Thyroid gland (tissue), 4 donors: ENCODE data around the gene ZFP36L1. TPM values are rescaled to one million over a fixed set of nuclear protein-coding genes. Genes with fewer than 3 reads are reported as not detected.

ENCODE experiments used
- DNase-seq, 2 donors: peaks; one replicate each; pipeline ENCODE4 v3.0.0-alpha.2; 2019
- H3K27ac ChIP-seq, 3 donors: fragments of 200-600 bp; sonication (generic); 1 replicate in 2 of 3; 2 replicates in 1 of 3; pipeline ENCODE4 v1.5.1; 2016 to 2019; ENCODE audit warnings: mild to moderate bottlenecking in 1 of 3, moderate library complexity in 1 of 3
- H3K27me3 ChIP-seq: fragments of 200-600 bp; sonication (generic); one replicate; pipeline ENCODE4 v1.5.1; 2019
- H3K36me3 ChIP-seq, 2 donors: fragments of 200-600 bp; sonication (generic); one replicate each; pipeline ENCODE4 v1.5.1; 2016 to 2019
- H3K4me1 ChIP-seq, 2 donors: fragments of 200-600 bp; sonication (generic); one replicate each; pipeline ENCODE4 v1.5.1; 2017 to 2019
- H3K4me3 ChIP-seq, 3 donors: fragments of 200-600 bp; sonication (generic); replicated peaks in 1 of 3; 1 replicate in 2 of 3; 2 replicates in 1 of 3; pipeline ENCODE4 v1.5.1; 2016; ENCODE audit warnings: mild to moderate bottlenecking in 1 of 3
- H3K9me3 ChIP-seq: fragments of 200-600 bp; sonication (generic); one replicate; pipeline ENCODE4 v1.5.1; 2017
- CTCF ChIP-seq, 6 experiments: fragments of 200-600 bp in 3 of 6; fragments of 450-650 bp in 3 of 6; sonication (generic) in 3 of 6; IDR thresholded peaks; one replicate each; pipeline ENCODE4 v1.5.1; 2016 to 2019; ENCODE audit warnings: antibody characterized with exemption in 6 of 6, mild to moderate bottlenecking in 2 of 6, inconsistent platforms in 1 of 6, moderate library complexity in 1 of 6
- POLR2A ChIP-seq, 2 donors: fragments of 450-650 bp; IDR thresholded peaks; one replicate each; pipeline ENCODE4 v1.6.1; 2017; ENCODE audit warnings: antibody characterized with exemption in 2 of 2, mild to moderate bottlenecking in 2 of 2, moderate library complexity in 1 of 2
- WGBS, 2 donors: methylation state at CpG; one replicate each; pipeline ENCODE4 v1.1.5; 2017; 5-methylcytosine and 5-hydroxymethylcytosine counted together
- intact Hi-C: fragments of 100-400 bp; cut with DNase I; formaldehyde crosslinking; loops from one replicate; pipeline ENCODE4 v1.15.1; 2023
- total RNA-seq, 4 donors: library from RNA; depleted of rRNA; stranded (reverse); fragments of >200 nt; gene quantifications; one replicate each; pipeline ENCODE4 v1.2.3, GENCODE V29; 2016

The ZFP36L1 gene
- total RNA-seq, 4 donors from 2014 or later = 96.9 to 274 (median 127) TPM

- TF ChIP-seq CTCF (IDR thresholded peaks at IDR 0.05) (no peak), POLR2A (IDR thresholded peaks at IDR 0.05) (no peak)
- intact Hi-C loops = no loop called here
- H3K27ac ChIP-seq = no peak overlapping the region
- no peaks in the 10 kb centered on the region for H3K27me3 ChIP-seq
- no peak for DNase-seq
- no peaks in the 10 kb centered on the region for H3K36me3 ChIP-seq
- 86 to 95% methylated on average over 10 of the region's 10 CpGs for WGBS, 2 donors
- no peaks in the 10 kb centered on the region for H3K9me3 ChIP-seq
- H3K4me1 ChIP-seq = peaks cover 0 to 18% of the 10 kb centered on the region in 2 donors
- no peak overlapping the region for H3K4me3 ChIP-seq
Observed at GRCh38 chr14:68748260-68748659, 44.6 kb downstream of the ZFP36L1 start.

- Histone ChIP-seq H3K9me3 (no peaks in the 10 kb centered on the region), H3K4me3 (no peak overlapping the region), H3K27ac (no peak overlapping the region), H3K27me3 (no peaks in the 10 kb centered on the region), H3K4me1 (peaks cover 0 to 18% of the 10 kb centered on the region in 2 donors), H3K36me3 (no peaks in the 10 kb centered on the region)
- peak in 1 of 2 donors; percentile 30 for DNase-seq
- WGBS, 2 donors = 70 to 92% methylated on average over 5 of the region's 5 CpGs
- no peak for TF ChIP-seq CTCF (IDR thresholded peaks at IDR 0.05)
- no peak for TF ChIP-seq POLR2A (IDR thresholded peaks at IDR 0.05)
- intact Hi-C loops = no loop called here
Observed at GRCh38 chr14:68747393-68747792, 45.5 kb downstream of the ZFP36L1 start.

- Histone ChIP-seq H3K4me3 (no peak overlapping the region), H3K27me3 (no peaks in the 10 kb centered on the region), H3K4me1 (peaks cover 0 to 14% of the 10 kb centered on the region in 2 donors), H3K27ac (no peak overlapping the region), H3K9me3 (no peaks in the 10 kb centered on the region), H3K36me3 (no peaks in the 10 kb centered on the region)
- 94 to 95% methylated on average over 12 of the region's 12 CpGs for WGBS, 2 donors
- intact Hi-C loops = no loop called here
- no peak for TF ChIP-seq CTCF (IDR thresholded peaks at IDR 0.05)
- TF ChIP-seq POLR2A (IDR thresholded peaks at IDR 0.05) = no peak
- no peak for DNase-seq
Observed at GRCh38 chr14:68744613-68745012, 48.3 kb downstream of the ZFP36L1 start.

- DNase-seq = no peak
- Histone ChIP-seq H3K27ac (no peak overlapping the region), H3K4me3 (no peak overlapping the region), H3K9me3 (no peaks in the 10 kb centered on the region), H3K4me1 (peaks cover 0 to under 1% of the 10 kb centered on the region in 2 donors), H3K27me3 (no peaks in the 10 kb centered on the region), H3K36me3 (no peaks in the 10 kb centered on the region)
- TF ChIP-seq POLR2A (IDR thresholded peaks at IDR 0.05) (no peak), CTCF (IDR thresholded peaks at IDR 0.05) (no peak)
- 90 to 96% methylated on average over 6 of the region's 6 CpGs for WGBS, 2 donors
- intact Hi-C loops = no loop called here
Observed at GRCh38 chr14:68741839-68742470, 50.9 kb downstream of the ZFP36L1 start.

- intact Hi-C loops = no loop called here
- H3K27ac ChIP-seq = no peak overlapping the region
- no peak for DNase-seq
Observed at GRCh38 chr14:68741477-68741791, 51.4 kb downstream of the ZFP36L1 start.

More at GRCh38 chr14:68741477-68741791, 51.4 kb downstream of the ZFP36L1 start:
- no peak overlapping the region for H3K4me3 ChIP-seq
- H3K36me3 ChIP-seq = no peaks in the 10 kb centered on the region
- H3K4me1 ChIP-seq = peaks cover 4 to 5% of the 10 kb centered on the region in 2 donors
- H3K9me3 ChIP-seq = no peaks in the 10 kb centered on the region
- no peak for TF ChIP-seq POLR2A (IDR thresholded peaks at IDR 0.05)
- TF ChIP-seq CTCF (IDR thresholded peaks at IDR 0.05) = no peak
- no peaks in the 10 kb centered on the region for H3K27me3 ChIP-seq
